Pancreas (tissue), 10 donors: Measurements from ENCODE around the gene CD47. TPM values are rescaled to one million over a fixed set of nuclear protein-coding genes. Genes with fewer than 3 reads are reported as not detected.

Experiments used
- ATAC-seq, 4 donors: fragments of 200-7000 bp; cut with Tn5 transposase; one replicate each; pipeline versions ENCODE4 v1.8.0 to v1.9.1; 2020; ENCODE audit warnings: mild to moderate bottlenecking in 4 of 4, moderate library complexity in 4 of 4
- DNase-seq, 6 donors: peaks; one replicate each; pipeline ENCODE4 v3.0.0-alpha.2; 2020
- FAIRE-seq: peaks from 2 replicates; lab custom pipeline; 2012; peaks lifted over from hg19 to GRCh38; lab: Jason Lieb, UNC
- H3K27ac ChIP-seq, 4 donors: fragments of 200-600 bp; sonication (generic); 1 replicate in 3 of 4; 2 replicates in 1 of 4; pipeline versions ENCODE4 v1.5.0 to v1.8.0; 2020
- H3K27me3 ChIP-seq, 4 donors: fragments of 200-600 bp; one replicate each; pipeline ENCODE4 v1.8.0; 2021
- H3K36me3 ChIP-seq, 3 donors: fragments of 200-600 bp; sonication (generic) in 1 of 3; one replicate each; pipeline versions ENCODE4 v1.5.0 to v1.8.0; 2020 to 2021
- H3K4me1 ChIP-seq, 3 donors: fragments of 200-600 bp; one replicate each; pipeline ENCODE4 v1.8.0; 2021
- H3K4me3 ChIP-seq, 4 donors: fragments of 200-600 bp; sonication (generic) in 2 of 4; one replicate each; pipeline versions ENCODE4 v1.5.0 to v1.8.0; 2020 to 2021
- H3K9me3 ChIP-seq, 4 donors: fragments of 200-600 bp; one replicate each; pipeline ENCODE4 v1.8.0; 2021
- WGBS, 2 donors: extraction: QIAGEN DNeasy Blood & Tissue Kit; methylation state at CpG; one replicate each; pipeline ENCODE4 v1.1.7; 2013; 5-methylcytosine and 5-hydroxymethylcytosine counted together
- intact Hi-C, 3 donors: fragments of 100-400 bp; cut with DNase I; formaldehyde crosslinking; loops; one replicate each; pipeline versions ENCODE4 v1.11.1 to v1.14.2; 2022
- polyA plus RNA-seq, 2 donors: library from polyadenylated mRNA; stranded (reverse); fragments of 200-250 nt; gene quantifications; one replicate each; pipeline ENCODE4 v1.2.3, GENCODE V29; 2013
- total RNA-seq, 6 donors: library from RNA; stranded (reverse); fragmentation: NEBNext Ultra II Directional in 4 of 6; extraction: Animal tissue kit (Norgen Biotek cat#: 25700) in 4 of 6; gene quantifications; one replicate each; pipeline versions ENCODE4 v1.2.1 to v1.2.4, GENCODE V29; 2021 to 2023
- TF ChIP-seq, protein P1 (sequence below), 4 donors: fragments of 200-600 bp; sonication (generic) in 3 of 4; IDR thresholded peaks; one replicate each; pipeline versions ENCODE4 v1.5.0 to v1.8.0; 2021; ENCODE audit warnings: antibody characterized with exemption in 4 of 4
- donor health status: healthy with polysubstance abuse.
- donor health status: DM: no; HTN: no; CAD: no; lungs with moderate emphysema.
- donor health status: DM: no; HTN: no; CAD: no.
- donor health status: control.
- donor health status: control.
- donor health status: Bipolar disorder and iron deficiency.
- donor health status: DM: yes; HTN: yes; CAD: no.
- donor health status: DM: no; HTN: no; CAD: no.
- donor health status: DM: no; HTN: no; CAD: no.
- donor health status: DM: yes; HTN: yes; CAD: no.

The CD47 gene
- total and polyA plus RNA-seq, 8 donors, result 14.8 to 107 (median 27.1) TPM

DNA sequence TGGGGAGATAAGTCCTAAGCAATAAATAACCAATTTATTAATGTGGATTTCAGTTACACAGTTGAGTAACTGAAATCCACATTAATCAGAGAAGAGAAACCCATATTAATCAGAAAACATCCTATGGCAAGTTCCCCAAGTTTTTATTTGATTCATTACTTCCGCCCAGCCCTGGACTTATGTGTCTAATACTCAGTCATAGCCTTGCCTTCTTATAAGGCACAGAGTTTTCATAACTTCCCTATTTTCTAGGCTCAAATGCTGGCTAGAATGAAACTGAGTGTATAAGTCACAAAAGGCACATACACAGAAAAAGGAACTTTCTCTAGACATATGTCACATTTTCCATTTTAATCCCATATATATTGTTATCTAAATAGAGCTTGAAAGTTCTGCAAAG is 28.8 kb downstream of the CD47 start:
- Histone ChIP-seq H3K36me3 (peaks cover 0 to 9% (median 0%) of the 10 kb centered on the region in 3 donors), H3K27ac (no peak overlapping the region), H3K9me3 (no peaks in the 10 kb centered on the region), H3K27me3 (no peaks in the 10 kb centered on the region), H3K4me1 (peaks cover 0 to 4% (median 0%) of the 10 kb centered on the region in 3 donors), H3K4me3 (no peak overlapping the region)
- FAIRE-seq (no peak), ATAC-seq (peak in 2 of 4 donors; percentile 55 to 65), DNase-seq (no peak)
- WGBS, 2 donors, result 87 to 91% methylated on average over 1 of the region's 1 CpG
- intact Hi-C loops, result no loop called here
- TF ChIP-seq, protein P1, sequence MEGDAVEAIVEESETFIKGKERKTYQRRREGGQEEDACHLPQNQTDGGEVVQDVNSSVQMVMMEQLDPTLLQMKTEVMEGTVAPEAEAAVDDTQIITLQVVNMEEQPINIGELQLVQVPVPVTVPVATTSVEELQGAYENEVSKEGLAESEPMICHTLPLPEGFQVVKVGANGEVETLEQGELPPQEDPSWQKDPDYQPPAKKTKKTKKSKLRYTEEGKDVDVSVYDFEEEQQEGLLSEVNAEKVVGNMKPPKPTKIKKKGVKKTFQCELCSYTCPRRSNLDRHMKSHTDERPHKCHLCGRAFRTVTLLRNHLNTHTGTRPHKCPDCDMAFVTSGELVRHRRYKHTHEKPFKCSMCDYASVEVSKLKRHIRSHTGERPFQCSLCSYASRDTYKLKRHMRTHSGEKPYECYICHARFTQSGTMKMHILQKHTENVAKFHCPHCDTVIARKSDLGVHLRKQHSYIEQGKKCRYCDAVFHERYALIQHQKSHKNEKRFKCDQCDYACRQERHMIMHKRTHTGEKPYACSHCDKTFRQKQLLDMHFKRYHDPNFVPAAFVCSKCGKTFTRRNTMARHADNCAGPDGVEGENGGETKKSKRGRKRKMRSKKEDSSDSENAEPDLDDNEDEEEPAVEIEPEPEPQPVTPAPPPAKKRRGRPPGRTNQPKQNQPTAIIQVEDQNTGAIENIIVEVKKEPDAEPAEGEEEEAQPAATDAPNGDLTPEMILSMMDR (IDR thresholded peaks at IDR 0.05), result no peak

DNA sequence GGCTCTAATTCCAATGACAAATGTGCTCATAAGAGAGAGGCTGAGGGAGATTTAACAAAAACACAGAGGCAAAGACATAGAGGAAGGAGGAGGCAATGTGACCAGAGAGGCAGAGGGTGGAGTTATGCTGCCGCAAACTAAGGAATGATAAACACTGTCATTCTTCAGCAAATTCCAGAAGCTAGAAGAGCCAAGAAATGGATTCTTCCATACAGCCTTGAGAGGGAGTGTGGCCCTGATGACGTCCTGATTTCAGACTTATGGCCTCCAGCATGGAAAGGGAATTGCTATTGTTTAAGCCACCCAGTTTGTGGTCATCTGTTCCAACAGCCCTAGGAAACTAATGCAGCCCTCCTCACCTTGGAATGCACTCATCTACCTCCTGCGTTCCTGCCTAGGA is 30.5 kb downstream of the CD47 start:
- Histone ChIP-seq H3K36me3 (peaks cover 0 to 10% (median 0%) of the 10 kb centered on the region in 3 donors), H3K9me3 (no peaks in the 10 kb centered on the region), H3K4me1 (peaks cover 0 to 4% (median 0%) of the 10 kb centered on the region in 3 donors), H3K27me3 (no peaks in the 10 kb centered on the region), H3K27ac (no peak overlapping the region), H3K4me3 (no peak overlapping the region)
- TF ChIP-seq, protein P1 (IDR thresholded peaks at IDR 0.05), result no peak
- 89 to 92% methylated on average over 3 of the region's 3 CpGs for WGBS, 2 donors
- intact Hi-C loops, result no loop called here
- DNase-seq (no peak), ATAC-seq (no peak), FAIRE-seq (no peak)

DNA sequence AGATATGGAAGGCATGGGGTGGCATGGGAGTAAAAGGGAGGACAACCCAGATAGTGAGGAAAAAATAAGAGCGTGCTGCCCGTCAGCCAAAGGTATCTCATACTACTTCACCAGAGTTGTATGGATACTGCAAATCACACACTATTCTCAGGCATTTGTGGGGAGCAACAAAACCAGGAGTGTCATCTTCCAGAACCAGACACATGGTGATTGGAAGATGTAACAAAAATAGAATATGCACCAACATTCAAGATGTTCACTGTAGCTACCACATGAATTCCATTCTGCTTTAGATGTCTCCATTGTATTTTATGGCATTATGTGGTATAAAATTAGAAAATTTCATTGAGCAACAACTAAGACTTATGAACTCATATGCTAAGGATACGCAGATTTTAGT is 34.9 kb downstream of the CD47 start:
- Histone ChIP-seq H3K27ac (no peak overlapping the region), H3K27me3 (no peaks in the 10 kb centered on the region), H3K4me1 (no peaks in the 10 kb centered on the region), H3K4me3 (no peak overlapping the region), H3K36me3 (peaks cover 0 to 10% (median 0%) of the 10 kb centered on the region in 3 donors), H3K9me3 (no peaks in the 10 kb centered on the region)
- TF ChIP-seq, protein P1 (IDR thresholded peaks at IDR 0.05), result no peak
- no peak for DNase-seq
- no peak for ATAC-seq
- FAIRE-seq, result no peak
- intact Hi-C loops, result no loop called here
- WGBS, 2 donors, result 98% methylated on average over 3 of the region's 3 CpGs

DNA sequence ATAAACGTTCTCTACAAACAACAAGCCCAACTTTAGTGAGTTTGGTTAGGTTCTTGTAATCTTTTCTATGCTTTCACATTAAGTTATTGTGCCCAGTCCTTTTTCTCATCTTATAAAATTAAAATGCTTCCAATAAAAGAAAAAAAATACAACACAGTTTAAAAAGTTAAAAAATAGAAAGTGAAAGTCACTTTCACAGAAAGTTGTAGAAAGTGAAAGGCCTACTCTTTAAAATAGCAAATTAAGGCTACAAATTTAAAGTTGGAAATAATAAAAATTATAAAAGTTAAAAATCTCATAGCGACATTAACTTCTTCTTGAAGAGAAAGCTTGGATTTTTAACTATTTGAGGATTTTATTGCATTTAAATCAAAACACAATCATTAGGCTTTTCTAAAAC is 35.9 kb downstream of the CD47 start:
- Histone ChIP-seq H3K9me3 (no peaks in the 10 kb centered on the region), H3K27me3 (no peaks in the 10 kb centered on the region), H3K36me3 (peaks cover 0 to 10% (median 0%) of the 10 kb centered on the region in 3 donors), H3K27ac (no peak overlapping the region), H3K4me3 (no peak overlapping the region), H3K4me1 (no peaks in the 10 kb centered on the region)
- WGBS, 2 donors, result 68 to 70% methylated on average over 2 of the region's 2 CpGs
- ATAC-seq (no peak), FAIRE-seq (peak; percentile 45), DNase-seq (no peak)
- intact Hi-C loops, result no loop called here
- TF ChIP-seq, protein P1 (IDR thresholded peaks at IDR 0.05), result no peak

DNA sequence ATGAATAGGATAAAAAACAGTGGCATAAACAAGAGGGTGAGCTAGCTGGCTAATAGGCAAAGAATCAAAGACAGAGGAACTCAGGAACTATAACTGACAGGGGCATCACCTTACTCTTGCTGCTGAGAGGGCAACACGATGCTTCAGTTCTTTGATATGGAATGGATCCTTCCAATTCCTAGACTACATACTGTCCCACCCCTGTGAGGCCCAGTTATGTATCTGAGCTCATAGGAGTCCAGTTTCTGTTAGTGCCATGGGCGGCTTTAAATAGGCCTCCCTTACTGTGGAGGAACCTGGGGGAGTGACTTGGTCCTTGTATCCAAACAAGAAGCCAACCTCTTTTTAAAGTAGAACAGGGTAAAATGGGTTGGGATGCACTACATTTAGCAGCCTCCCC is 37.3 kb downstream of the CD47 start:
- H3K27me3 ChIP-seq, result no peaks in the 10 kb centered on the region
- no peak overlapping the region for H3K27ac ChIP-seq
- ATAC-seq, result no peak
- peaks cover 0 to 10% (median 0%) of the 10 kb centered on the region in 3 donors for H3K36me3 ChIP-seq
- no peak for DNase-seq
- no peak overlapping the region for H3K4me3 ChIP-seq
- TF ChIP-seq, protein P1 (IDR thresholded peaks at IDR 0.05), result no peak
- no peaks in the 10 kb centered on the region for H3K4me1 ChIP-seq
- intact Hi-C loops, result no loop called here
- no peaks in the 10 kb centered on the region for H3K9me3 ChIP-seq
- 97 to 98% methylated on average over 2 of the region's 2 CpGs for WGBS, 2 donors
- FAIRE-seq, result no peak
